Activated CD8-positive, alpha-beta memory T cell treated with anti-CD3 and anti-CD28 coated beads, Interleukin-2, amount 50 U/mL, for 48 hours (primary cell): ENCODE measurements around the gene HSPA4.
A peak's percentile ranks its signal among the peaks of the same experiment; 100 is the strongest.
"Not testable (repeated sequence)": the region's sequence is repeated elsewhere in the genome, so short reads cannot be mapped to it uniquely, and the experiment has no call there.

Experiments
- DNase-seq: peaks from one replicate; pipeline ENCODE4 v3.0.0-alpha.2; 2020

HSPA4 gene

DNA sequence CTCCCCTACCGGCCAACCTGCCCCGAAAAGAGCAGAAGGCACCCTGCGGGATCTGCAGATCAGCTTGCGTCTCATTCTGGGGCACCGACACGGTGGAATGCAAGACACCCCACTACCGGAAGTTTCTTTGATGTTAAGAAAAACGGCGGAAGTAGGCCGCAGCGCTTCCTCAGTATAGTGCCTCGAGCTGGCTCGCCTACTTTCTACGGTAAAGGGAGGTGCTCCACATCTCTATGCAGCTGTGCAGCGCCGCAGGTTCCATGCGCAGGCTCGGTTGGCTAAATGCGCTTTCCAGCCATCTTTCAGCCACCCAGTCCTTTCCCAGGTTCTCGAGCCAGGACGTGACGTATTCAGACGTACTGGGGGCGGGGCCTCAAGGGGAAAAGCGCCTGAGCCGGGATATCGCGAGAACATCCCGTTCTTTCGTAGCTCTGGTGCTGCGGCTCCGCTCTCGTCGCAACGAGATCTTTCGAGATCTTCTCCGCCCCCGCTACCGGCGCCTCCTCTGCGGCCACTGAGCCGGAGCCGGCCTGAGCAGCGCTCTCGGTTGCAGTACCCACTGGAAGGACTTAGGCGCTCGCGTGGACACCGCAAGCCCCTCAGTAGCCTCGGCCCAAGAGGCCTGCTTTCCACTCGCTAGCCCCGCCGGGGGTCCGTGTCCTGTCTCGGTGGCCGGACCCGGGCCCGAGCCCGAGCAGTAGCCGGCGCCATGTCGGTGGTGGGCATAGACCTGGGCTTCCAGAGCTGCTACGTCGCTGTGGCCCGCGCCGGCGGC is at the start of gene HSPA4:
HSPA4 (plus strand) TSS at position 472 of the 775 bp plus-strand sequence; CDS start at position 710, 238 bp downstream.
- peak; percentile 96 for DNase-seq

- no peak for DNase-seq
Measured at GRCh38 chr5:133006653-133007052, 45.2 kb upstream of the HSPA4 start.

- DNase-seq, result not testable (repeated sequence)
Measured at GRCh38 chr5:133008455-133008854, 43.4 kb upstream of the HSPA4 start.

DNA sequence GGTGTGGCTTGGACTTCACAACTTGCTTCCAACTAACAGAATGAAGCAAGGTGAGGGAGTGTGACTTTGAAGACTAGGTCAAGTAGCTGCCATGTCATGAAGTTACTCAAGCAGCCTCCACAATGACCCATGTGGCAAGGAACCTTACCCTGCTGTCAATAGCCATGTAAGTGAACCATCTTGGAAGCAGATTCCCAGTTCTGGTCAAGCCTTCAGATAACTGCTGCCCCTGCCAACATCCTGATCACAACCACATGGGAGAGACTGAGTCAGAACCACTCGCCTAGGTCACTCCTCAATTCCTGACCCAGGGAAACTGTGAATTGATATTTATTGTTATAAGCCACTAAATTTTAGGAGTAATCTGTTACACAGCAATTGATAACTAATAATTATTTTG is 36.3 kb upstream of the HSPA4 start:
- DNase-seq, result no peak

GRCh38 chr5:133017964-133018363 is 33.8 kb upstream of the HSPA4 start:
- peak; percentile 6 for DNase-seq

DNA sequence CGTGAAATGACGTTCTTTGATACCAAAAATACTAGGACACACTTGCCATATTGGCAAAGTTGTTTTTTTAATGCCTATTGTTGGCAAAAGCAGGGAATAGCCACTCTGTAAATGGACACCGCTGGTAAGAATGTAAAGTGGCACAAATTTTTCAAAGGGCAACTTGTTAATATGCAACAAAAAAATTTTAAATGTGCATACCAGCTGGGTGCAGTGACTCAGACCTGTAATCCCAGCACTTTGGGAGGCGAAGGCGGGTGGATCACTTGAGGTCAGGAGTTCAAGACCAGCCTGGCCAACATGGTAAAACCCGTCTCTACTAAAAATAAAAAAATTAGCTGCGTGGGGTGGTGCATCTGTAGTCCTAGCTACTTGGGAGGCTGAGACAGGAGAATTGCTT is 32.3 kb upstream of the HSPA4 start:
- not testable (repeated sequence) for DNase-seq

GRCh38 chr5:133025804-133026663 is 25.8 kb upstream of the HSPA4 start, which contains the start of gene ZCCHC10:
ZCCHC10 (minus strand) TSS chr5:133026549; CDS start chr5:133026537, 12 bp downstream.
- DNase-seq, result peak; percentile 93

DNA sequence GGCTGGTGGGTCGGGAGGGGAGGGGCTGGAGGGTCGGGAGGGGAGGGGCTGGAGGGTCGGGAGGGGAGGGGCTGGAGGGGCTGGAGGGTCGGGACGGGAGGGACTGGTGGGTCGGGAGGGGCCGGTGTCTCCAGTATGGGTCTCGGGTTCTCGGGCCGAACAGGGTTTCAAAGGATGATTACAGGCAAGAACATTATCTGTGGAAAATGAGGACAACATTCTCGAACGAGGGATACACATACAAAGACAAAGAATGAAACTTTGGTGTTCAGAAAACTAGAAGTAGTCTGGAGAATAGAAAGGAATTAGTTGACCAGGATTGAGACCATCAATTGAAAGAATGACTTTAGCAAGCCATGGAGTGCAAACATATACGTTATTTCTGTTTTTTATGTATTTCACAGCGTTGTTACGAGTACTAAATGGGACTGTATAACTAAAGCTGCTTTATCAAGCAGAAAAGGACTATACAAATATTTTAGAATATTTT is 25.1 kb upstream of the HSPA4 start:
- DNase-seq, result no peak

DNA sequence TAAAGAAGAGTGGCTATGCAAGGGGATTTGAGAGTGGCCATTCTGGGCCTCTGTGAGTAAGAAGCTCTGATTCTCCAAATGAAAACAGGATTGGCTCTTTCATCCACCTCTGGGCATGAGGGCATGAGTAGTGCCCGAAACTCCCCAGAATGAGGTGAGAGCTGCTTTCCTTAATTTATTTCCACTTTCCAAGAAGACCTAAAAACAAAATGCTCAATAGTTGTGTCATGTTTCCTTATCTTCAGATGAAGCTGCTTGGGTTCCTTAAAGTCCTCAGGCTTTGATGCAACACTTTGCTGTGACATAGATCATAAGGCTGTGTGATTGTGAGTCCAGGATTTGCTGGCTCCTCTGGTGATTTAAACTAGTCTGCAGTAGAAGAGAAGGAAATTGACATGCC is 22.4 kb upstream of the HSPA4 start:
- no peak for DNase-seq

DNA sequence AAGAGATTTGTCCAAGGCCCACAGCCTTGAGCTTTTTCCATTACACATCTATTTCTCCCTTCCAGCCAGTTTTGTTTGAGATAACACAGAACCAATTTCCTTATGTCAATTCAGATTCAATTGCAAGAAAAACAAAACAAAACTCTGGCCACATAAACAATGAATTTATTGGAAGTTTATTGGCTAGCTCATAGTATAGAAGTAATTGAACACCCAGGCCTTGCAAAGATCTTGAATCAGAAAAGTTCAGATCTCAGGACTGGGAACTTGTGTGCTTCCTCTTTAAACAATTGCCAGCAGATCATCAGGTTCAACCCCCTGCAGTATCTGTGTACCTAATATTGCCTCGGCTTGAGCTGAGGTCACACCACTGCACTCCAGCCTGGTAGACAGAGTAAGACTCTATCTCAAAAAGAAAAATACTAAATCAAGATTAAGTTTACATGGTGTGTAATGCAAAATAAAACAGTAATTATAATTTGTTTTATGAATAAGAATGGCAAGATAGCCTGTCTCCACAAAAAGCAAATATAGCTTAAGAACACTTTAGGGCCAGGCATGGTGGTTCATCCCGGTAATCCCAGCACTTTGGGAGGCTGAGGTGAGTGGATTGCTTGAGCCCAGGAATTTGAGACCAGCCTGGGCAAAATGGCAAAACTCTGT is 21.3 kb upstream of the HSPA4 start:
- no peak for DNase-seq

DNA sequence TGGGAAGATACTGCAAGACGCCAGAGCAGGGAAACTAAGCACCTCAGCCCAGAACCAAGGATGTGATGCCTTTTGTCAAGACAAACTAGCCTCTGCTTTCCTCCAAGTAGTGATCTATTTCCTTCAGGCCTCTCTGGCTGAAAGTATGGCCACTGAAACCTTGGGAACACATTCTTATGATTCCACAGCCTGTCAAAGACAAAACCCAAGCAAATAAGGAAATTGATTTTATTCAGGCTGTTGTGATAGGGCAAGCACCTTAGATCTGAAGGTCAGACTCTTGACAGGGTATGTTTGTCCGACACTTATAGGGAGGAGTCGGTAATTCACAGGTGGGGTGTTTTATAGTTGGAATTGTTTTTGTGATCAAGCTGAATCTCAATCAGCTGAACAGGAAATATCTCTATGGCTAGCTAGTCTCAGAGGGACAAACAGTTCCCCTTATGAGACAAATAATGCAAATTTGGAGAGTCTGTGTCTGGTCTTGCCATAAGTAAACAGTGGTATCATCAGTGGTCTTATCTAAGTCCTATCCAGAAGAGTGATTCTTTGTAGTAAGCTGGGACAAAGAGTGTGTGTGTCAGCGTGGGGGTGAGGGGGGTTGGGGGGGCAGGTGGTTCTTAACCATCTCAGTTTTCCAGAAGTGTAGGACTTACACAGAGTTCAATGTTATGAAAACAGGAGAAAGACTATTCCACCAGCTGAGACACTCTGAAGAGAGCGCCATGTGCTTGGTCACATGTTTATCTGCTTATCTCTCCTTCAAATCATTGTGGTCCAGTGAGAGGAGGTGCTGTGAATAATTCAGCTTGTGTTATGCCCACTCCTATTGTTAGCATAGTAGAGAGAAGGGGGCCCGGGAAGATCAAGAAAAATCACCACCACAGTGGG is 18.7 kb upstream of the HSPA4 start:
- DNase-seq, result no peak

- DNase-seq, result no peak
Measured at GRCh38 chr5:133034064-133034463, 17.7 kb upstream of the HSPA4 start.

DNA sequence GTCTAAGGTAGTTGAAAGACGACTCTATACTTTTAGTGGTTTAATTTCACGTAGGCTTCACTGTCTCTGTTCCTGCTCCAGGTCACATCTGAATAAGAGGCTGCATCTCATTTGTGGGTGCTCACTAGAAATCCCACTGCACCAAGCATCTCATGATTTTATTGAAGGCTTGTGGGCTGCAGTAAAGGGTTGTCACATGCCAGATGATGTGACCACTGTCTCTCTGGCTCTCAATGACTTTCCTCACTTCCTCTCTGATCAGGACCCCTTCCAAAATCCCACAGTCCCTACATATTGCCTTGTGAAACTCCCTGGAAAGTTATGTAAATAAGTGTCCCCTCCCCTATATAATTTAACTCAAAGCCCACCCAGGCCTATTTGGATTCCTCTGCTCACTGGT is 16.6 kb upstream of the HSPA4 start:
- no peak for DNase-seq

GRCh38 chr5:133036677-133037076 is 15.1 kb upstream of the HSPA4 start:
- not testable (repeated sequence) for DNase-seq

GRCh38 chr5:133041157-133041784 is 10.5 kb upstream of the HSPA4 start:
- no peak for DNase-seq

DNA sequence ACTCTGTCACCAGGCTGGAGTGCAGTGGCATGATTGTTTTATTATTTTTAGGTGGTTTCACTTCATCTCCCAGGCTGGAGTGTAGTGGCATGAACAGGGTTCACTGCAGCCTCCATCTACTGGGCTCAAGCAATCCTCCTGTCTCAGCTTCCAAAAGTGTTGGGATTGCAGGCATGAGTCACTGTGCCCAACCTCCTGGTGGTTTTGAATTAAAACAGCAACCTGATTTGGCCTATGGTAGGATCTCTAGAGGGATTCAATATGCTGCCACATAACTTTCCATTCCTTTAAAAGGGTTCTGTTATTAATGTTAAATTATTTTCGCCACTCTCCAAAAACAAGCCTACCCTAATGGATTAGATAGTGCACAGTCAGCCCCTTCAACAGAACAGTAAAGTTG is 9.9 kb upstream of the HSPA4 start:
- no peak for DNase-seq

- not testable (repeated sequence) for DNase-seq
Measured at GRCh38 chr5:133046560-133046959, 5.3 kb upstream of the HSPA4 start.

DNA sequence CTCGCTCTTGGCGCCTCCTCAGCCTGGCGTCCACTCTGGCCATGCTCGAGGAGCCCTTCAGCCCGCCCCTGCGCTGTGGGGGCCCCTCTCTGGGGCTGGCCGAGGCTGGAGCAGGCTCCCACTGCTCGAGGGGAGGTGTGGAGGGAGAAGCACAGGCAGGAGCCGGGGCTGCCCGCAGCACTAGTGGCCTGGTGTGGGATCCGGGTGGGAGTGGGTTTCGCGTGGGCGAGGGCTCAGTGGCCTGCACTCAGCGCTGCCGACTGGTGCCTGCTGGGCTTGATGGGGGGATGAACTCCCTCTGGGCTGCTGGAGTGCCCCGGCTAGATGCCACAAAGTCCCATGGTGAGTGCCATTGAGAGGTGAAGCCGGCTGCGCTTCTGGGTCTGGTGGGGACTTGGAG is 4.4 kb upstream of the HSPA4 start:
- no peak for DNase-seq

DNA sequence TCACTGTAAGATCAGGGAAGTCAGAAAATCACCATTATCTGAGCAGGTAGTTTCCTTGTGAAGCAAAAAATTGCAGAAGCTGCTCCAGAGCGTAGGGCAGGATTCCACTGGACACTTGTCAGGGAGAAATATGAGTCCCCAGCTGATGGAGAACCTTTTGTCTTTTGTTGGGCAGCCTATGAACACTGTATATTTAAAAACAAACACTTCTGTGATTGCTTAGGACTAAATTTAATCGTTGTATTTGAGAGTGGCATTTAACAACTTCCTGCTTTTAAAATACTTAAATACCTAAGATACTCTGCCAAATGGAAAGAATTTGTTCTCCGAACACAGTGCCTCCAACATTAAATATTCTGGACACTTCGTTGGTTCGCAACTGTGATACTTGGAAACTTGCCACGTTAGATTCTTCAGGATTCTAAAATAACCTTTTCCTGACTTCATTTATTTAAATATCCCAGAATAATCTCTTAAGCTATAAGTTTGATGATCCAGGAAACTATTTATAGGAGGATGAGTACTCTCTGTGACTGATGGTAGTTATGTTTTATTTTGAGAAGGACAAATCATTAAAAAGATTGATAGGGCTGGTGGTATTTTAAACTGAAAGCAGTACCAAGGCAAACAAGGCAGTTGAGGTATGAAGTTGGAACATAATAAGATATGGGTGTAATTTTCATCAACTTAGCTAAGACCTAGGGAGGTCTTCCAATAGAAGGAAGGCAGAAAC is 2.7 kb upstream of the HSPA4 start:
- no peak for DNase-seq

DNA sequence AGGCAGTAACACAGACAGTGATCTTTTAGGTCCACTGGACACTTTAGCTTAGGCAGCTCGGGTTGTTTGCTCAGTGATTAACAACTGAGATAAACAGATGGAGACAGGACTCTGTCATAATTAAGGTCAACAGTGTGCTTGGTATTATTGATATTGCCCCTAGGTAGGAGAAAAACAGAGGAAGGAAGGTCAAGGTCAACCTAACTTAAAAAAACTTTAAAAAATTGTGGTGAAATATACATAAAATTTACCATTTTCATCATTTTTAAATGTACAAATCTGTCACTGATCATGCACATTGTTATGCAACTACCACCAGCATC is 2.1 kb upstream of the HSPA4 start:
- no peak for DNase-seq

- DNase-seq, result no peak
Measured at GRCh38 chr5:133050521-133050920, 1.3 kb upstream of the HSPA4 start.
